RWPE1 (cell line): ENCODE results near the gene BRPF3.

Source experiments
- CTCF ChIA-PET: fragments of 350-600 bp; sonication (Branson Sonifier 250); formaldehyde crosslinking; extraction: SDS; loops from one replicate; lab custom pipeline; 2021; lab: Yijun Ruan, JAX
- POLR2A ChIA-PET: fragments of 400-600 bp; formaldehyde crosslinking; extraction: SDS; loops from one replicate; lab custom pipeline; 2020; ENCODE audit warnings: antibody characterized with exemption; ENCODE audit not compliant: low non-redundant PET; lab: Yijun Ruan, JAX
- DNase-seq: peaks from one replicate; pipeline ENCODE4 v3.0.0; 2012; ENCODE audit warnings: low spot score
- H3K27ac ChIP-seq: fragments of 450-650 bp; 2 replicates; pipeline ENCODE4 v1.5.1; 2017
- CTCF ChIP-seq: fragments of 450-650 bp; conservative IDR thresholded peaks from 2 replicates; pipeline ENCODE4 v1.5.1; 2017; ENCODE audit warnings: low read depth, mild to moderate bottlenecking

Gene BRPF3

DNA sequence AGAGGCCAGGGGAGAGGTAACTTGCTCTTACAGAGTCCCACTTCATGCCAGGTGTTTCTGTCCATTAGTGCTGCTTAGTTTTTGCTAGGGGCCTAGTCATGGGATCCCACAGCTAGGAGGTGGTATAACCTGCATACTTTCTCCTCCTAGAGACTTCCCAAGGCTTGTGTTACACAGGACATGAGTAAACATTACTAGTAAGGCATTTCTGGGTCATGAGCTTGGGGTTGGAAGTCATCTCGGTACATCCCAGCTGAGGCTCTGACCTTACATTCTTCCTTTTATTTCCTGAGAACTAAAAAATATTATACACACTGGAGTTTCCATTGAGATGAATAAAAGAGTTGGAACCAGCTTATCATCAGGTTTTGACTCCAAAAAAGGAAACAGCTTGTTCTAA, 52.4 kb downstream of the BRPF3 start:
- TF ChIP-seq CTCF, result no peak
- no peak for DNase-seq
- POLR2A ChIA-PET, result no interaction called here
- no peak overlapping the region for H3K27ac ChIP-seq
- CTCF ChIA-PET, result no interaction called here

- TF ChIP-seq CTCF, result no peak
- CTCF ChIA-PET, result no interaction called here
- DNase-seq, result no peak
- no peak overlapping the region for H3K27ac ChIP-seq
- POLR2A ChIA-PET, result no interaction called here
Measured at GRCh38 chr6:36249536-36249935, 53.0 kb downstream of the BRPF3 start.

DNA sequence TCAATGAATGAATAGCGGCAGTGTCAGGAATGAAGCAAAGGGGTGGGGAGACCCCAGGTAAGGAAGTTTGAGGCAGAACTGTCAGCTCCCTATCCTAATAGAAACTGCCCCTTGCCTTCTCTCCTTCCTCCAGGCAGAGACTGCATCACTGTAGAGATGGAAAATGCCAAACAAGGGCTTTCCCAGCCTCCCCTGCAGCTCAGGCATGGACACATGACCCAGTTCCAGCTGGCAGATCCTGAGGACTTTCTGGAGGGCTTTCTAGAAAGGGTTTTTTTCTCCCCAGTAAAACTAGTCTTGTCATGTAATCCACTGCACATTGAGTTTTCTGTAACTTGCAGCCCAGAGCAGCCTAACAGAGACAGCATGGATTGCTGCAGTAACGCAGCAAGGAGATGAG, 55.5 kb downstream of the BRPF3 start:
- DNase-seq, result no peak
- no peak for TF ChIP-seq CTCF
- ChIA-PET CTCF (interaction anchor here (1.2 kb wide), 1 partner anchor 50 kb away, joined by 3 read pairs; no protein-coding TSS in a partner anchor), POLR2A (no interaction called here)
- H3K27ac ChIP-seq, result no peak overlapping the region

GRCh38 chr6:36263390-36264000, 67.0 kb downstream of the BRPF3 start:
- no peak for TF ChIP-seq CTCF
- no peak overlapping the region for H3K27ac ChIP-seq
- DNase-seq, result no peak
- CTCF ChIA-PET, result interaction anchor here (0.6 kb wide), 1 partner anchor 190 kb away, joined by 6 read pairs; no protein-coding TSS in a partner anchor
- POLR2A ChIA-PET, result interaction anchor here (0.6 kb wide), 1 partner anchor 57 kb away, joined by 3 read pairs; no protein-coding TSS in a partner anchor

DNA sequence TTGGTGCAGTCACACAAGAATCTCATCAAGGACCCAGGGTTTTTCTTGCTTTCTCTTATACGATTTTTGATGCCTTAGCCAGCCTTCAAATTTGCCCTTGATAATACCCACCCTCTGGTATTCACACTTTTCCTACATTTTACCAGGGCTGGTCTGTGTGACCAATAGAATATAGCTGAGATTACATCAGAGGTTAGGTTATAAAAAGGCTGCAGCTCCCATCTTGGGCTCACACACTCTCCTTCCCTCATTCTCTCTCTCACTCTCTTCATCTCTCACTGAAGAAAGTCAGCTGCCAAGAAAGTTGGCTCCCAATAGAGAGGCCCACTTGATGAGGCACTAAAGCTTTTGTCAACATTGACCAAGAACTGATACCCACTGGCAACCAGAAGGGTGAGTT, 69.2 kb downstream of the BRPF3 start:
- CTCF ChIA-PET, result interaction anchor here (0.5 to 0.8 kb wide), 2 partner anchors 36 to 170 kb away, joined by 3 read pairs; no protein-coding TSS in a partner anchor
- no peak overlapping the region for H3K27ac ChIP-seq
- POLR2A ChIA-PET, result no interaction called here
- no peak for DNase-seq
- no peak for TF ChIP-seq CTCF

DNA sequence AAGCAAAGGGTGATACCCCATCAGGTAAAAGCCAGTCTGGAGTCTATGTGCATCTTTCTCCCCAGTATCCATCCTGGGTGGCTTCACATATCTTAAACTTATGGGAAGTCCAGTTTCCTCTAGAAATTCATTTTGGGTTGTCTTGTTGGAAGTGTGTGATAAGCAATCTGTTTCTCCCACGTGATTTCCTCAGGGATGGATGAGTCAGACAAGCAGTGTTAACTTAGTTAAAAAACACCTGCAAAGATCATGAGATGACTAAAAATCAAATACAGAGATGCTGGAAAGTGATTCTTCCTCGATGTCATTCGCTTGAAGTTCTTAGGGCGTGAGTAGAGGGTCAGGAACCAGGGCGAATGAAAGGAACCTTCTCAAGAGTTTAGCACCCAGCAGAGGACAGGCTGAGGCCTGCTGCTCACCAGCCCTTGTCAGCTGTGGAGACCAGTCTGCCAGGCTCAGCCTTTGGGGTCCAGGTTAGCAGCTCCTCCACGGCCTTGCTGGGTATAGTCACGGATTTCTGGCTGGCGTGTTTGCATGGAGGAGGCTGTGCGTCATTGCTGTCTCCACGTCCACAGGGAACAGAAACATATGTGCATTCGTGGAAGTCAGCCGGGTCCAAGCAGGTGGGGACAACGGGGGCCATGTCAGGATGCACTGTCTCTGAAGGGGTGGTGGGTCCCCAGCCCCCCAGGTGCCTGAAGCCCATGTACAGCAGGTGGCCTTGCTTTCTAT, 70.5 kb downstream of the BRPF3 start:
- H3K27ac ChIP-seq, result no peak overlapping the region
- DNase-seq, result no peak
- POLR2A ChIA-PET, result no interaction called here
- TF ChIP-seq CTCF, result no peak
- CTCF ChIA-PET, result interaction anchor here (1.1 kb wide), 1 partner anchor 35 kb away, joined by 3 read pairs; no protein-coding TSS in a partner anchor
